ENCODE data around the gene TRIM13. TPM values are rescaled to one million over a fixed set of nuclear protein-coding genes. Genes with fewer than 3 reads are reported as not detected.
"Not testable (repeated sequence)": the region's sequence is repeated elsewhere in the genome, so short reads cannot be mapped to it uniquely, and the experiment has no call there.

Gene TRIM13
- total RNA-seq, 1 donor from 2014 or later = 18.9 TPM

DNA sequence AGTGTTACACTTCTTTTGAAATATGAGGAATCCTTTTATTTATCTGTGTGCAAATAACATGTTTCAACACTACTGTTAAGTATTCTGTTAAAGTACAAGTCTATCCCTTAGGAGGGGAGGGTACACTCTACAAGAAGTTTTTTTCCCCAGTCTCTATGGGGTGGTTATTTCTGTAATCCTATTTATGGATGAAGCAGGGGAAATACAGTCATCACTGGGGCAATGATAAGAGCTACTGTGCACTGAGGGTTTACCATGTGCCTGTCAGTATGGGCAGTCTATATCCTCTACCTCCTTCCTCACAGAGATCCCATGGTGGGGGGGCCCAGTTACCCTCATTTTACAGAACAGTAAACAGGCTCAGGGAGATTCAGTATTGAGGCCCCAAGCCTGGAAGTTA lies 16.6 kb upstream of the TRIM13 start:
- no peaks in the 10 kb centered on the region for H3K9me3 Mint-ChIP-seq
- no peak for DNase-seq
- peaks cover 24% of the 10 kb centered on the region for H3K36me3 Mint-ChIP-seq (ENCODE audit: low read depth)
- peaks cover 6% of the 10 kb centered on the region for H3K4me1 Mint-ChIP-seq
- intact Hi-C loops (cut with micrococcal nuclease) = no loop called here
- H3K27ac Mint-ChIP-seq = no peak overlapping the region
- H3K27me3 Mint-ChIP-seq = no peaks in the 10 kb centered on the region
- H3K4me3 Mint-ChIP-seq = no peak overlapping the region

DNA sequence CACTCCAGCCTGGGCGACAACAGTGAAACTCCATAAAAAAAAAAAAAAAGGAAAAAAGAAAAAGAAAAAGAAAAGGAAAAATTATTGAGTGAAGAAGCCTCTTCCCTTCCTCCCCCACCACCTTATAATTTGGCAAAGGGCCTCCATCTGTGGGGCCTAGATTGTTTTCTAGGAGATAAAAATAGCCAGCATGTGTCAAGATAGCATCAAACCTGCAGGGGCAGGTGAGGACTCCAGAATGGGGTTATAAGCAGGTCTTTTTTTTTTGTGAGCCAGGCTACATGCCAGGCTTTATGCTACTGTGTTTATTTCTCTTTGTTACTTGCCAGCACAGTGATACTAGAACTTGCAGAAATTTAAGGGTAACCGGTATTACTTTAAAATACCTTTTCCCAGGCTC lies 11.7 kb upstream of the TRIM13 start:
- H3K9me3 Mint-ChIP-seq = no peaks in the 10 kb centered on the region

DNA sequence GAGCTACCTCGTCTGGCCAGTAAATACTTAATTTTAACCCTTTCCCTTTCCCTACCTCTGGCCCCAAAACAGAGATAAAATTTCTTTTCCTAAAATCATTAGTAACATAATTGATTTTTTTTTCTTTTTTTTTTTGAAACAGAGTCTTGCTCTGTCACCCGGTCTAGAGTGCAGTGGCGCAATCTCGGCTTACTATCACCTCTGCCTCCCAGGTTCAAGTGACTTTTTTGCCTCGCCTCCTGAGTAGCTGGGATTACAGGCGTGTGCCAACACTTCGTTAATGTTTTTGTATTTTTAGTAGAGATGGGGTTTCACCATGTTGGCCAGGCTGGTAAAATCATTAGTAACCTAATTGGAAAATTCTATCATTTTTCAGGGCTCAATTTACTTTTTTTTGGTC lies 10.4 kb upstream of the TRIM13 start:
- Mint-ChIP-seq H3K4me3 (no peak overlapping the region), H3K27me3 (no peaks in the 10 kb centered on the region), H3K36me3 (ENCODE audit: low read depth) (peaks cover 34% of the 10 kb centered on the region), H3K9me3 (no peaks in the 10 kb centered on the region), H3K27ac (no peak overlapping the region), H3K4me1 (no peaks in the 10 kb centered on the region)
- no peak for DNase-seq
- intact Hi-C loops (cut with micrococcal nuclease) = no loop called here

More for the DNA sequence above, 11.7 kb upstream of the TRIM13 start:
- intact Hi-C loops (cut with micrococcal nuclease) = no loop called here
- peak; percentile 41 for DNase-seq
- no peak overlapping the region for H3K4me3 Mint-ChIP-seq
- no peak overlapping the region for H3K27ac Mint-ChIP-seq
- H3K27me3 Mint-ChIP-seq = no peaks in the 10 kb centered on the region
- H3K36me3 Mint-ChIP-seq (ENCODE audit: low read depth) = peaks cover 32% of the 10 kb centered on the region
- H3K4me1 Mint-ChIP-seq = no peaks in the 10 kb centered on the region

DNA sequence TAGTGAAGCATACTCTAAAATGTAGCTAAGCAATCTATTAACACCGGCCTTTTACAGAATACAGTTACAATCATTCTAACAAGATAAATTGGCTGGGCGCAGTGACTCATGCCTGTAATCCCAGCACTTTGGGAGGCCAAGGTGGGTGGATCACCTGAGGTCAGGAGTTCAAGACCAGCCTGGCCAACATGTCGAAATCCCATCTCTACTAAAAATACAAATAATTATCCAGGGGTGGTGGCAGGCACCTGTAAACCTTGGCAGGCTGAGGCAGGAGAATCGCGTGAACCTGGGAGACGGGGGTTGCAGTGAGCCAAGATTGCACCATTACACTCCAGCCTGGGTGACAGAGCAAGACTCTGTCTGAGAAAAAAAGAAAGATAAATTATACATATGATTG lies 6.2 kb upstream of the TRIM13 start:
- H3K27ac Mint-ChIP-seq; H3K4me3 Mint-ChIP-seq; H3K4me1 Mint-ChIP-seq; DNase-seq; intact Hi-C loops (cut with micrococcal nuclease); H3K27me3 Mint-ChIP-seq; H3K9me3 Mint-ChIP-seq: not testable (repeated sequence)
- H3K36me3 Mint-ChIP-seq (ENCODE audit: low read depth) = peaks cover 26% of the 10 kb centered on the region

DNA sequence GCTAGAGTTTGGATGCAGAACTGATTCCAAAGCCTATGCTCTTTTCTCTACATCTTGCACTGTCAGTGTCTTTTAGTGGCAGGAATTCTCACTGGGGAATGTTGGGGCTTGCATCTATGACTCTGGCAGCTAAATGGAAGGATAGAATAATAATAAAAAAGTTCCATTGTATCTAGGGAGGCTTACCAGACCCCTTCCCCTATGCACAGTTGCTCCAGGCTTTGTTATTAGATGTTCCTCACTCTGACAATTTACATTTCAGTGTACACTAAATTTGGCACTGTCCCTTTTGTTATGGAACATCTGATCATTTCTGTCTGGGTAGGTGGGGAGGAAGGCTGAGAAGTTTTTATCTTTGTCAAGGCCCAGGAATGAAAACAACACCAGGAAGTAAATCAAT lies 3.7 kb upstream of the TRIM13 start:
- Mint-ChIP-seq H3K9me3 (no peaks in the 10 kb centered on the region), H3K36me3 (ENCODE audit: low read depth) (peaks cover 29% of the 10 kb centered on the region), H3K27ac (no peak overlapping the region), H3K27me3 (no peaks in the 10 kb centered on the region), H3K4me1 (peaks cover 10% of the 10 kb centered on the region), H3K4me3 (no peak overlapping the region)
- DNase-seq = no peak
- intact Hi-C loops (cut with micrococcal nuclease) = no loop called here

DNA sequence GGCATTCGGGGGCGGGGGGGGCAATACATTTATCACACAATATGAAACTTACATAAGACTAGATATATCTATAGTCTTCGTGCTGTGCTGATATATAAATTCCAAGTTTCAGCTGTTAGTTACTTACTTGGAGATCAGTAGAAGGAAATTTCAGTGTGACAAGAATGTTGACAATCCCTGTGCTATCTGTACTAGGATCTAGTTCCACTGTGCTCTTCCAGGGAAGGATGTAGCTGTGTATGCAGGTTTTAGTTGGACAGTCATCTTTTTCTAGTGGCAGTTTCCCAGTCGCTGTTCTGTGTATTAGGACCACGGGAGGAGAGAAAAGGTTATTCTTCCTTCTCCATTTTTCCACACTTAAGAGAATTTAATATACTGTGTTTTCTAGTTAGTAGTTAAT lies 3.2 kb upstream of the TRIM13 start:
- Mint-ChIP-seq H3K27ac (no peak overlapping the region), H3K4me3 (no peak overlapping the region), H3K4me1 (peaks cover 16% of the 10 kb centered on the region), H3K36me3 (ENCODE audit: low read depth) (peaks cover 32% of the 10 kb centered on the region), H3K27me3 (no peaks in the 10 kb centered on the region), H3K9me3 (no peaks in the 10 kb centered on the region)
- intact Hi-C loops (cut with micrococcal nuclease) = no loop called here
- DNase-seq = no peak

DNA sequence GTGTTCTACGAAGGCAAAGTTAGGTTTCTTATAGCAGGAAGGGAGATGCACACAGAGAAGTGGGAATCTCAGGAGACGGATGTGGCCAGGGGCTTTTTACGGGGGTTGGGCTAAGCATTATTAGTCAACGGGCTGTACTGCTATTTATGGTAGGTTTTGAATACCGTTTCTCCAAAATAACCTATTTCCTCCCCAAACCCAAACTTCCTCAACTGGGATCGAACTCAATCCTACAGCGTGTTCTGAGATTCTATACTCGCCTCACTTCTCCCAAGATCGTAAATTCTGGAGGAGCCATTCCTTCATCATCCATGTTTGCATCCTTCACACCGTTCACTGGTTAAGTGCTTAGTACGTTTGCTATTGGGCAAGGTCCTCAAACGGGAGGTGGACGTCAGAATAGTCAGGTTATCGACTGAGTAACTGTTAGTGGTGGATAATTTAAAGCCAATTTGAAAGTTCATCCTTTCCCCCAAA lies 1.2 kb upstream of the TRIM13 start:
- no peaks in the 10 kb centered on the region for H3K9me3 Mint-ChIP-seq
- peaks cover 28% of the 10 kb centered on the region for H3K4me1 Mint-ChIP-seq
- H3K36me3 Mint-ChIP-seq (ENCODE audit: low read depth) = peaks cover 40% of the 10 kb centered on the region
- no peaks in the 10 kb centered on the region for H3K27me3 Mint-ChIP-seq
- intact Hi-C loops (cut with micrococcal nuclease) = loop anchor here (2.0 to 5.0 kb wide), 5 partner anchors 203 to 897 kb away; partner anchors contain the start of genes EBPL and KPNA3
- DNase-seq = no peak
- H3K4me3 Mint-ChIP-seq = peak overlapping the region; percentile 60
- H3K27ac Mint-ChIP-seq = peak overlapping the region; percentile 81

DNA sequence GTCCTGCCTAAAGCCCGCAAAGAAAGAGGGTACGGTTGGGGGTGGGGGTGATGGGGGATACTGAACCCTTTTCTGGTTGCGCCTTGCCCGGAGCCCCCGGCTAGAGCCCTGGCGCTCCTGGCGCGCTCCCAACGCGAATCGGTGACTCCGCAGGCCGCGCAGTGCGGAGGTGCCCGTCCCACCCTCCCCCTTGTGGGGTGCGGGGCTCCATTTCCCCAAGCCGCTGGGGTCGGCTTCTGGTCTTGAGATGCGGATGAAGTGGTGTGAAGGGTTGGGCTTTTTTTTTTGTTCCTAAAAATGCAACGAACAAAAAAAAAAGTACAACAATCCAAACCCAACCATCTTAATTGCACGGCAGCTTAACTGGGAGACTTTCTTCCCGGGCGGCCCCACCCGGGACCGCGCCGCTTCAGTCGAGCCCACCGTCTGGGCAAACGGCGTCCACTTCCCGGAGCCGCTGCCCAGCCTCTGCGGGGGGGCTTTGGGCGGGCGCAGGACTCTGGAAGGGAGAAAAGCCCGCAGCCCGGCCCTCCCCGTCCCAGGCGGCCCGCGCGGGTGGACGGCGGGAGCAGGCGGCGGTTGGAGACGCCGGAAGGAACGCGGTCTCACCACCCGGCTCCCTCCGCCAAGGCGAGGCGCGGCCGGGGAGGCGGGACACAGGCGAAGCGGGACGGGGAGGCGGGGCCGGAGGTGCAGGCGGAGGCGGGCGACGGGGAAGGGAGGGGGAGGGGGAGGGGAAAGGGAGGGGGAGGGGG lies 504 bp upstream of the TRIM13 start:
- Mint-ChIP-seq H3K27ac (peak overlapping the region; percentile 81), H3K4me3 (peak overlapping the region; percentile 60), H3K9me3 (no peaks in the 10 kb centered on the region), H3K27me3 (no peaks in the 10 kb centered on the region), H3K4me1 (peaks cover 32% of the 10 kb centered on the region), H3K36me3 (ENCODE audit: low read depth) (peaks cover 44% of the 10 kb centered on the region)
- peak; percentile 97 for DNase-seq
- intact Hi-C loops (cut with micrococcal nuclease) = loop anchor here (2.0 to 5.0 kb wide), 5 partner anchors 204 to 896 kb away; partner anchors contain the start of genes EBPL and KPNA3

DNA sequence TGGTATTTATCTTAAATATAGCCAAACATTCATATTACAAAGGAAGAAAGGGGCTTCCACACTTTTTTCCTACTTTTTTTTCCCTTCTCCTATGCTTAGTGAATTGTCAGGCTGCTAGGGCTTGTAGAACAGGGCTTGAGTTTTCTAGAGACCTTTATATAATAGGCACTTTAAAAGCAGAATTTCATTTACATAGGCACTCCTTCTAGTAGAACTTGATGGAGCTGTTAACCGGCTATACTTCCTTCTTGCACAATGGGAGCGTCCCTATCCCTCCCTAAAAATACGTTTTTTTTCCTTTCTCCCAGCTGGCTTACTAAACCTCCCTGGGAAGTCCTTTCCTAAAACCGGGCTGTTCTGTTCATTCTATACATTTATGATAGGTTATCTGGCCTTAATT lies 1.1 kb downstream of the TRIM13 start:
- no peak for DNase-seq
- Mint-ChIP-seq H3K9me3 (no peaks in the 10 kb centered on the region), H3K36me3 (ENCODE audit: low read depth) (peaks cover 42% of the 10 kb centered on the region), H3K4me3 (peak overlapping the region; percentile 88), H3K4me1 (peaks cover 36% of the 10 kb centered on the region), H3K27ac (peak overlapping the region; percentile 65), H3K27me3 (no peaks in the 10 kb centered on the region)
- intact Hi-C loops (cut with micrococcal nuclease) = loop anchor here (1.0 to 5.0 kb wide), 10 partner anchors 62 to 913 kb away; partner anchors contain the start of genes EBPL, KPNA3 and SPRYD7

DNA sequence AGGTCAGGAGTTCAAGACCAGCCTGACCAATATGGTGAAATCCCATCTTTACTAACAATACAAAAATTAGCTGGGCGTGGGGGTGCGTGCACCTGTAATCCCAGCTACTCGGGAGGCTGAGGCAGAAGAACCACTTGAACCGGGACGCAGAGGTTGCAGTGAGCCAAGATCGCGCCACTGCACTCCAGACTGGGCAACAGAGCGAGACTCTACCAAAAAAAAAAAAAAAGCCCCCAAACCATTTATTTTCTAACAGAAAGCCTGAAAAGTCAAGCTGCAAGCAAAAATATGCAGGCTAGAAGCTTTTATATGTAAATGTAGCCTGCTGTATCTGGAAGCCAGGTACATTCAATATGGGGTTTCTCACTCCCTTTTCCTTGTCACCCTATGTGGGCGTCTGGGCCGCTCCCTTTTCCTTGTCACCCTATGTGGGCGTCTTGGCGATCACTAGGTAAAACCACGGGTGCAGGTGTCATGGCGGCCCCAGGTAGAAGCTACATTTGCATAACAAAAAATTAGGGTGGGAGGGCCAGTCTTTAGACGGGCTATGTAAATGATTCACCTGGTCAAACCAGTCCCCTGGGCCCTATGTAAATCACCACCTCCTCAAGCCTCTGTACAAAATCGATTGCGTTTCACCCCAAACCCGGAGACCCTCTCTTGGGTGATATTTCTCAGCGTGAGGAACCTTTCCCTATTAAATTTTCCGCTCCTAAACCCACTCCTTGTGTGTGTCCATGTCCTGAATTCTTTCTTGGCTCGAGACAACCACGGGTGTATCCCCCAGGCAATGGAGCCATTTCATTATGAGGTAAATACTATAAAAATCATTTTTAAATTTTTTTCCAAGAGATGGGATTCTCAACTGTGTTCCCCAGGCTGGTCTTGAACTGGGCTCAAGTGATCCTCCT lies 2.1 kb downstream of the TRIM13 start:
- intact Hi-C loops (cut with micrococcal nuclease) = loop anchor here (5.0 kb wide), 3 partner anchors 238 to 893 kb away; no protein-coding TSS in a partner anchor
- Mint-ChIP-seq H3K9me3 (no peaks in the 10 kb centered on the region), H3K27me3 (no peaks in the 10 kb centered on the region), H3K27ac (no peak overlapping the region), H3K4me1 (peaks cover 36% of the 10 kb centered on the region), H3K4me3 (peak overlapping the region; percentile 88), H3K36me3 (ENCODE audit: low read depth) (peaks cover 42% of the 10 kb centered on the region)
- DNase-seq = no peak

DNA sequence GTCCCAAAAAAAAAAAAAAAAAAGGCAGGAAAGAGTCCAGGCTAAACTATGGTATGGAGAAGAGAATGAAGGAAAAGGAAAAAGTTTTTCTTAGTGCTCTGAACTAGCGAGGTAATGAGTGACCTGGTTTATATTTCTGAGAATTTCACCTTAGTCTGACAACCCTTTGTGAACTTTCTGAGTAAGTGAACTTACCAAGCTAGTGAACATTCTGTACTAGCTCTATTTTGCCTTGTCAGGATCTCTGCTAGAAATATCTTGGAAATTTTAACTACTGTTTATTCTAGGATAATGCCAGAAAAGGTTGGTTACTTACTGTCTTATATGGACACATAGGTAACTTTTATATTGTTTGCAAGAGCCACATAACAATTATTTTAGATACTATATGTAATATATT lies 4.4 kb downstream of the TRIM13 start:
- Mint-ChIP-seq H3K27ac (no peak overlapping the region), H3K4me1 (peaks cover 34% of the 10 kb centered on the region), H3K27me3 (no peaks in the 10 kb centered on the region), H3K36me3 (ENCODE audit: low read depth) (peaks cover 53% of the 10 kb centered on the region), H3K9me3 (no peaks in the 10 kb centered on the region), H3K4me3 (no peak overlapping the region)
- intact Hi-C loops (cut with micrococcal nuclease) = no loop called here
- no peak for DNase-seq

DNA sequence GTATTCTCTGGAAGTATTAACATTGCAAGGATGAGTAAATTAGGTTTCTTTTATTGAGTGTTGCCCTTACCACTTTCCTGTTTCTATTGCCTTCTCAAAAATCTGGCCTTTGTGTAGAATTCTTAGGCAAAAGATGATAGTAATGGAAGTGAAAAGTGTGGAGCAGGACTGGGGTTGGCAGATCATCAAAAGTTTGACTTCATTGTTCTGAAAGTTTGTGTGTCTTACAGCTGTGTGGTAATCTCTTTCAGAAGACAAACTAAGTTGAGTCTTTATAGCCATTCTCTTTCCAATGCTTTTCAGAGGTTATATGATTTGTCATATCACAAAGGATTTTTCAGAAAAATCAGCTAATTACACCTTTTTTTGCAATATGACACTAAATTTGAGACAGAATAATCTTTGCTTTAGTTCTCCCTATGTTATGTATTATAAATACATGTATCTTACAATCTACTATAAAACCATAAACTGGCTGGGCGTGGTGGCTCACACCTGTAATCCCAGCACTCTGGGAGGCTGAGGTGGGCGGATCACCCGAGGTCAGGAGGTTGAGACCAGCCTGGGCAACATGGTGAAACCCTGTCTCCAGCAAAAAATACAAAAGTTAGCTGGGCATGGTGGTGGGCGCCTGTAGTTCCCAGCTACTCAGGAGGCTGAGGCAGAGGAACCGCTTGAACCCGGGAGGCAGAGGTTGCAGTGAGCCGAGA lies 9.7 kb downstream of the TRIM13 start:
- peaks cover 54% of the 10 kb centered on the region for H3K36me3 Mint-ChIP-seq (ENCODE audit: low read depth)
- intact Hi-C loops (cut with micrococcal nuclease) = no loop called here

DNA sequence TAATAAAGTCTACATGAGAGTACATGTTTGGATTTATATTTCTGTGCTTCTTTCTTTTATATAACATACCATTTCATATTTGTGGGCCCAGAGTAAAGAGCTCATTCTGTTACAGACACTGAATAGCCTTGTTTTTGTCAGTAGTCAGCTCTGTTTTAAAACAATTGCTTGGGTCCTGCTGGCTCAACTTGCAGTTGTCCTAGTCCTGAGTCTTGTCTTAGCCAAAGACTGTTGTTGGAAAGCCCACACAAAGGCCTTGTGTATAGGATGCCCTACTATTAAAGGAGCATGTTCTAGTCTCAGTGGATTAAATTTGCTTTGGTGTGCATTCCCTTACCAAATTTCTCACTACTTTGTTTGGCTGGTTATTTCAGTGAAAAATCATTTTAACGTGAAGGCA lies 14.6 kb downstream of the TRIM13 start:
- Mint-ChIP-seq H3K4me1 (peaks cover 12% of the 10 kb centered on the region), H3K9me3 (no peaks in the 10 kb centered on the region), H3K4me3 (no peak overlapping the region), H3K27ac (no peak overlapping the region), H3K27me3 (no peaks in the 10 kb centered on the region), H3K36me3 (ENCODE audit: low read depth) (peaks cover 70% of the 10 kb centered on the region)
- intact Hi-C loops (cut with micrococcal nuclease) = no loop called here
- DNase-seq = no peak

More for the DNA sequence above, 9.7 kb downstream of the TRIM13 start:
- no peak for DNase-seq
- peaks cover 11% of the 10 kb centered on the region for H3K4me1 Mint-ChIP-seq
- H3K27ac Mint-ChIP-seq = peak overlapping the region; percentile 38
- no peaks in the 10 kb centered on the region for H3K9me3 Mint-ChIP-seq
- H3K27me3 Mint-ChIP-seq = no peaks in the 10 kb centered on the region
- H3K4me3 Mint-ChIP-seq = no peak overlapping the region
